Hepatocyte (in vitro differentiated cells): Measurements from ENCODE around the gene CHST10. TPM values are rescaled to one million over a fixed set of nuclear protein-coding genes. Genes with fewer than 3 reads are reported as not detected.

Experiments
- DNase-seq: peaks from one replicate; pipeline ENCODE4 v3.0.0-alpha.2; 2016; ENCODE audit warnings: low spot score
- H2AFZ ChIP-seq: fragments of 200-600 bp; sonication (generic); 2 replicates; pipeline ENCODE4 v1.6.0; 2016; ENCODE audit warnings: antibody characterized with exemption, mild to moderate bottlenecking
- H3K27ac ChIP-seq: fragments of 200-600 bp; sonication (generic); 2 replicates; pipeline ENCODE4 v1.5.1; 2016; ENCODE audit warnings: mild to moderate bottlenecking
- H3K27me3 ChIP-seq: fragments of 200-600 bp; sonication (generic); 2 replicates; pipeline ENCODE4 v1.6.1; 2016
- H3K36me3 ChIP-seq: fragments of 200-600 bp; sonication (generic); replicated peaks from 2 replicates; pipeline ENCODE4 v1.5.1; 2016; ENCODE audit warnings: low read depth; ENCODE audit not compliant: insufficient read depth
- H3K4me1 ChIP-seq: fragments of 200-600 bp; sonication (generic); 2 replicates; pipeline ENCODE4 v1.5.1; 2016; ENCODE audit warnings: mild to moderate bottlenecking, moderate library complexity; ENCODE audit not compliant: insufficient read depth
- H3K4me2 ChIP-seq: fragments of 200-600 bp; sonication (generic); 2 replicates; pipeline ENCODE4 v1.6.0; 2016
- H3K4me3 ChIP-seq: fragments of 200-600 bp; sonication (generic); 2 replicates; pipeline ENCODE4 v1.5.1; 2016; ENCODE audit warnings: mild to moderate bottlenecking
- H3K79me2 ChIP-seq: fragments of 200-600 bp; sonication (generic); 2 replicates; pipeline ENCODE4 v1.6.0; 2017; ENCODE audit warnings: mild to moderate bottlenecking
- H3K9me2 ChIP-seq: fragments of 200-600 bp; sonication (generic); replicated peaks from 2 replicates; pipeline ENCODE4 v1.6.0; 2017; ENCODE audit warnings: mild to moderate bottlenecking; ENCODE audit not compliant: insufficient read depth
- H3K9me3 ChIP-seq: fragments of 200-600 bp; sonication (generic); 2 replicates; pipeline ENCODE4 v1.5.1; 2016; ENCODE audit warnings: low read depth, mild to moderate bottlenecking
- H4K20me1 ChIP-seq: fragments of 200-600 bp; sonication (generic); 2 replicates; pipeline ENCODE4 v1.6.0; 2016; ENCODE audit warnings: mild to moderate bottlenecking; ENCODE audit not compliant: insufficient read depth, poor library complexity, severe bottlenecking
- CTCF ChIP-seq: fragments of 200-600 bp; sonication (generic); IDR thresholded peaks from 2 replicates; pipeline ENCODE4 v1.5.1; 2016; ENCODE audit warnings: antibody characterized with exemption, mild to moderate bottlenecking; ENCODE audit not compliant: poor library complexity
- EZH2 ChIP-seq: fragments of 200-600 bp; sonication (generic); IDR thresholded peaks from 2 replicates; pipeline ENCODE4 v1.6.1; 2016; ENCODE audit warnings: antibody characterized with exemption, mild to moderate bottlenecking, borderline replicate concordance
- EZH2phosphoT487 ChIP-seq: fragments of 200-600 bp; sonication (generic); IDR thresholded peaks from one replicate; pipeline ENCODE4 v1.6.1; 2018; ENCODE audit warnings: antibody characterized with exemption, mild to moderate bottlenecking, low read depth, moderate library complexity; ENCODE audit not compliant: unreplicated experiment, severe bottlenecking
- WGBS: methylation state at CpG from one replicate; pipeline ENCODE4 v1.1.6; 2016; ENCODE audit warnings: low lambda C conversion rate; ENCODE audit errors: missing lambda C conversion rate; 5-methylcytosine and 5-hydroxymethylcytosine counted together
- polyA plus RNA-seq: library from polyadenylated mRNA; unstranded; fragments of >200 nt; fragmentation: Nextera tagmentation; extraction: Ambion mirVana; gene quantifications from 2 replicates; pipeline ENCODE4 v1.2.1, GENCODE V29; 2016
- total RNA-seq: library from RNA; depleted of rRNA; stranded (reverse); fragments of >200 nt; gene quantifications from 2 replicates; pipeline ENCODE4 v1.2.3, GENCODE V29; 2014

Gene CHST10
- total and polyA plus RNA-seq, 2 experiments from 2014 or later = 8.0 to 15.3 TPM

DNA sequence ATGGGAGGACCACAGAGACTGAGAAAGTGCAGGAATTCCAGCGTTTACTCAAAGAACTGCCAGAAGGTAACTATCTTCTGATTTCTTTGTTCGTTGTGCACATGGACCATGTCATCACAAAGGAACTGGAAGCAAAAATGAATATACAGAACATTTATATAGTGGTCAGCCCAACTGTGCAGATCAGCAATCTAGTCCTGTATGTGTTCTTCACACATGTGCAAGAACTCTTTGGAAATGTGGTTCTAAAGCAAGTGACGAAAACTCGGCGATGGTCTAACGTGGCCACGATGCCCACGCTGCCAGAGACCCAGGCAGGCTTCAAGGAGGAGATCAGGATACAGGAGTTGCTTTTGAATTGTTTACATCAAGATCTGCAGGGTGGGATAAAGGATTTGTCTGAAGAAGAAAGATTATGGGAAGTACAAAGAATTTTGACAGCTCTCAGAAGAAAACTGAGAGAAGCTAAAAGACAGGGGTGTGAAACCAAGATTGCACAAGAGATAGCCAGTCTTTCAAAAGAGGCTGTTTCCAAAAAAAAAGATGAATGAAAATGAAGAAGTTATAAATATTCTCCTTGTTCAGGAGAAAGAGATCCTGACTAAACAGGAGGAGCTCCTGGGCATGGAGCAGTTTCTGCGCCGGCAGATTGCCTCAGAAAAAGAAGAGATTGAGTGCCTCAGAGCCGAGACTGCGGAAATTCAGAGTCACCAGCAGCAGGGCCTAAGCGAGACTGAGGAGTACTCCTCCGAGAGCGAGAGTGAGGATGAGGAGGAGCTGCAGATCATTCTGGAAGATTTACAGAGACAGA is 8.3 kb upstream of the CHST10 start:
- Histone ChIP-seq H3K36me3 (no peaks in the 10 kb centered on the region), H3K27me3 (no peaks in the 10 kb centered on the region), H3K9me3 (no peaks in the 10 kb centered on the region), H2AFZ (no peak overlapping the region), H3K79me2 (no peaks in the 10 kb centered on the region), H3K27ac (no peak overlapping the region), H3K4me3 (no peak overlapping the region), H3K9me2 (no peaks in the 10 kb centered on the region), H3K4me2 (no peak overlapping the region), H3K4me1 (no peaks in the 10 kb centered on the region), H4K20me1 (no peaks in the 10 kb centered on the region)
- TF ChIP-seq EZH2 (no peak), CTCF (no peak), EZH2phosphoT487 (no peak)
- no peak for DNase-seq
- 92% methylated on average over 15 of the region's 15 CpGs for WGBS

DNA sequence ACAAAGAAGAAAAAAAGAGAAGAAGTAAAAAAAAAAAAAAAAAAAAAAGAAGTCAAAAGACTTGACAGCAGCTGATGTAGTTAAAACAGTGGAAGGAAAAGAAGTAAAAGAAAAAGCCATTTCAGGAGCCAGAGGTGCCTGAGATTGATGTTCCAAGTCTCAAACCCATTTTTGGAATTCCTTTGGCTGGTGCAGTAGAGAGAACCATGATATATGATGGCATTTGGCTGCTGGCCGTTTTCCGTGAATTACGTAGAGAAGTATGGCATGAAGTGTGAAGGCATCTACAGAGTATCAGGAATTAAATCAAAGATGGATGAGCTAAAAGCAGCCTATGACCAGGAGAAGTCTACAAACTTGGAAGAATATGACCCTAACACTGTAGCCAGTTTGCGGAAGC is 7.6 kb upstream of the CHST10 start:
- H3K27ac ChIP-seq = no peak overlapping the region

GRCh38 chr2:100424277-100424875 is 6.9 kb upstream of the CHST10 start:
- no peaks in the 10 kb centered on the region for H3K36me3 ChIP-seq
- no peak overlapping the region for H2AFZ ChIP-seq
- TF ChIP-seq EZH2 (no peak), CTCF (no peak), EZH2phosphoT487 (no peak)
- WGBS = 84% methylated on average over 4 of the region's 4 CpGs
- H3K27me3 ChIP-seq = no peaks in the 10 kb centered on the region
- no peak overlapping the region for H3K27ac ChIP-seq
- no peak overlapping the region for H3K4me2 ChIP-seq
- no peaks in the 10 kb centered on the region for H3K4me1 ChIP-seq
- H3K4me3 ChIP-seq = no peak overlapping the region
- H3K9me2 ChIP-seq = no peaks in the 10 kb centered on the region
- no peaks in the 10 kb centered on the region for H4K20me1 ChIP-seq
- no peaks in the 10 kb centered on the region for H3K9me3 ChIP-seq
- DNase-seq = no peak
- no peaks in the 10 kb centered on the region for H3K79me2 ChIP-seq

More for the DNA sequence above, 7.6 kb upstream of the CHST10 start:
- H3K27me3 ChIP-seq = no peaks in the 10 kb centered on the region
- H3K4me2 ChIP-seq = no peak overlapping the region
- no peak overlapping the region for H2AFZ ChIP-seq
- no peaks in the 10 kb centered on the region for H3K9me3 ChIP-seq
- no peak for TF ChIP-seq EZH2
- no peak for TF ChIP-seq EZH2phosphoT487
- no peak for TF ChIP-seq CTCF
- no peaks in the 10 kb centered on the region for H3K9me2 ChIP-seq
- no peak for DNase-seq
- H3K4me3 ChIP-seq = no peak overlapping the region
- no peaks in the 10 kb centered on the region for H3K36me3 ChIP-seq
- 86% methylated on average over 4 of the region's 4 CpGs for WGBS
- no peaks in the 10 kb centered on the region for H4K20me1 ChIP-seq
- H3K4me1 ChIP-seq = no peaks in the 10 kb centered on the region
- no peaks in the 10 kb centered on the region for H3K79me2 ChIP-seq
